HG03432 (cell line): ENCODE measurements around the gene HDAC7.
"Not testable (repeated sequence)": the region's sequence is repeated elsewhere in the genome, so short reads cannot be mapped to it uniquely, and the experiment has no call there.

Experiments
- ATAC-seq: cut with Tn5 transposase; IDR thresholded peaks from one replicate; pipeline ENCODE4 v1.9.1; 2021; ENCODE audit warnings: mild to moderate bottlenecking, moderate library complexity; ENCODE audit not compliant: unreplicated experiment

HDAC7 gene

GRCh38 chr12:47850153-47851084 lies 30.7 kb upstream of the HDAC7 start:
- no peak for ATAC-seq

- ATAC-seq, result no peak
Observed at GRCh38 chr12:47849261-47849660, 29.6 kb upstream of the HDAC7 start.

- no peak for ATAC-seq
Observed at GRCh38 chr12:47848853-47849252, 29.1 kb upstream of the HDAC7 start.

- ATAC-seq, result no peak
Observed at GRCh38 chr12:47846294-47846996, 26.7 kb upstream of the HDAC7 start.

- no peak for ATAC-seq
Observed at GRCh38 chr12:47845081-47845480, 25.4 kb upstream of the HDAC7 start.

- ATAC-seq, result no peak
Observed at GRCh38 chr12:47844264-47845019, 24.7 kb upstream of the HDAC7 start.

- no peak for ATAC-seq
Observed at GRCh38 chr12:47843226-47843980, 23.7 kb upstream of the HDAC7 start.

- ATAC-seq, result not testable (repeated sequence)
Observed at GRCh38 chr12:47842543-47842942, 22.8 kb upstream of the HDAC7 start.

- no peak for ATAC-seq
Observed at GRCh38 chr12:47841910-47842309, 22.2 kb upstream of the HDAC7 start.

GRCh38 chr12:47841501-47841900 lies 21.8 kb upstream of the HDAC7 start:
- ATAC-seq, result no peak

GRCh38 chr12:47840571-47840970 lies 20.9 kb upstream of the HDAC7 start:
- no peak for ATAC-seq

GRCh38 chr12:47839214-47839876 lies 19.6 kb upstream of the HDAC7 start:
- ATAC-seq, result no peak

GRCh38 chr12:47838286-47838931 lies 18.7 kb upstream of the HDAC7 start:
- ATAC-seq, result no peak

- no peak for ATAC-seq
Observed at GRCh38 chr12:47837190-47838171, 17.8 kb upstream of the HDAC7 start.

GRCh38 chr12:47835831-47836155 lies 16.1 kb upstream of the HDAC7 start:
- ATAC-seq, result no peak

- ATAC-seq, result no peak
Observed at GRCh38 chr12:47835006-47835830, 15.5 kb upstream of the HDAC7 start.

- no peak for ATAC-seq
Observed at GRCh38 chr12:47834199-47834903, 14.6 kb upstream of the HDAC7 start.
